Caco-2 (cell line): Measurements from ENCODE around the gene B3GALT6. TPM values are rescaled to one million over a fixed set of nuclear protein-coding genes. Genes with fewer than 3 reads are reported as not detected.

ENCODE experiments used
- BruUV-seq: library from RNA; stranded (reverse); fragments of 400-500 nt; replicated peaks from 2 replicates; lab custom pipeline; 2021; lab: Mats Ljungman, UMichigan
- CTCF ChIA-PET: fragments of 300-600 bp; sonication (Branson Sonifier 250); formaldehyde crosslinking; loops from one replicate; lab custom pipeline; 2022; ENCODE audit warnings: antibody characterized with exemption; lab: Charles Lee
- POLR2A ChIA-PET: fragments of 300-600 bp; sonication (Branson Sonifier 250); formaldehyde crosslinking; loops from one replicate; lab custom pipeline; 2022; ENCODE audit warnings: antibody characterized with exemption; lab: Charles Lee
- DNase-seq, 2 experiments: peaks; one replicate each; pipeline versions ENCODE4 v3.0.0 to v3.0.0-alpha.2; 2020 to 2022
- H3K27me3 ChIP-seq: replicated peaks from 2 replicates; pipeline ENCODE4 v1.6.0; 2011; ENCODE audit warnings: low read length; ENCODE audit not compliant: control insufficient read depth, insufficient read depth
- H3K36me3 ChIP-seq: 2 replicates; pipeline ENCODE4 v1.5.1; 2011; ENCODE audit warnings: low read length; ENCODE audit not compliant: control insufficient read depth, insufficient read depth
- H3K4me1 ChIP-seq: fragments of 250-450 bp; sonication (Bioruptor Pico); 2 replicates; pipeline ENCODE4 v1.5.1; 2020; ENCODE audit warnings: mild to moderate bottlenecking
- H3K4me3 ChIP-seq: 2 replicates; pipeline ENCODE4 v1.5.1; 2011; ENCODE audit warnings: low read depth, mild to moderate bottlenecking, control low read depth, low read length
- H3K9me3 ChIP-seq: fragments of 250-450 bp; sonication (Bioruptor Pico); 2 replicates; pipeline ENCODE4 v1.5.1; 2020; ENCODE audit warnings: mild to moderate bottlenecking, moderate library complexity
- H3K27ac Mint-ChIP-seq: one replicate; pipeline ENCODE4 v1.8.0; 2022; ENCODE audit warnings: mixed read lengths; ENCODE audit not compliant: unreplicated experiment
- H3K27me3 Mint-ChIP-seq: one replicate; pipeline ENCODE4 v1.8.0; 2022; ENCODE audit warnings: mixed read lengths; ENCODE audit not compliant: insufficient read depth, unreplicated experiment
- H3K36me3 Mint-ChIP-seq: one replicate; pipeline ENCODE4 v1.8.0; 2022; ENCODE audit warnings: mild to moderate bottlenecking, mixed read lengths; ENCODE audit not compliant: insufficient read depth, unreplicated experiment
- H3K4me1 Mint-ChIP-seq: one replicate; pipeline ENCODE4 v1.8.0; 2022; ENCODE audit warnings: low read depth, mixed read lengths; ENCODE audit not compliant: unreplicated experiment
- H3K4me3 Mint-ChIP-seq: one replicate; pipeline ENCODE4 v1.8.0; 2022; ENCODE audit warnings: mild to moderate bottlenecking, moderate library complexity, mixed read lengths; ENCODE audit not compliant: unreplicated experiment
- H3K9me3 Mint-ChIP-seq: one replicate; pipeline ENCODE4 v1.8.0; 2022; ENCODE audit warnings: mixed read lengths; ENCODE audit not compliant: unreplicated experiment
- intact Hi-C: fragments of 100-400 bp; cut with micrococcal nuclease; formaldehyde crosslinking; loops from one replicate; pipeline ENCODE4 v1.10.0; 2022; ENCODE audit not compliant: unreplicated experiment
- total RNA-seq: library from RNA; stranded (reverse); gene quantifications from 2 replicates; pipeline ENCODE4 v1.2.3, GENCODE V29; 2022
- TF ChIP-seq, protein P1 (sequence below), 2 experiments: fragments of 200-600 bp in 1 of 2; IDR thresholded peaks; 1 replicate in 1 of 2; 2 replicates in 1 of 2; pipeline versions ENCODE4 v1.5.1 to v1.8.0; 2011 to 2022; ENCODE audit warnings: antibody characterized with exemption in 1 of 2, control low read depth in 1 of 2, inconsistent platforms in 1 of 2, low read depth in 1 of 2, low read length in 1 of 2, mild to moderate bottlenecking in 1 of 2, moderate library complexity in 1 of 2; ENCODE audit not compliant: insufficient read depth in 1 of 2, severe bottlenecking in 1 of 2, unreplicated experiment in 1 of 2

B3GALT6 gene
- total RNA-seq, 1 experiment from 2014 or later: 24.8 TPM

DNA sequence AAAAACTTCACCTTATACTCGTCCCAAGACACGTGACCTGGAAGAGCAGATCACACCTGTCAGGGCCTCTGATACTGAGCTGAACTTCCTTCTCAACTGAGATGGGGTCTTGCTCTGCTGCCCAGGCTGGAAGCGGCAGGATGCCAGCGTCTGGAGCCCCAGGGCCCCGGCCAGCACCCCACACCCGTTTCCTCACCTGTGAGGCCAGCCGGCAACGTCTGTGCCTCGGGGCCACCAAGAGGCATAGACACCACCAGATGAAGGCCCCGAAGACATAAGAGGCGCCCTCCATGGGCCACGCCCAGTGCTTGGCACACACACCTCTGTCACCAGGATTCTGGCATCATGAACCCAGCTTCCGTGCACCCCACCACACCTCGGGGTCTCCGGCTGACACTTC is 8.7 kb upstream of the B3GALT6 start:
- DNase-seq: no peak
- TF ChIP-seq, protein P1, sequence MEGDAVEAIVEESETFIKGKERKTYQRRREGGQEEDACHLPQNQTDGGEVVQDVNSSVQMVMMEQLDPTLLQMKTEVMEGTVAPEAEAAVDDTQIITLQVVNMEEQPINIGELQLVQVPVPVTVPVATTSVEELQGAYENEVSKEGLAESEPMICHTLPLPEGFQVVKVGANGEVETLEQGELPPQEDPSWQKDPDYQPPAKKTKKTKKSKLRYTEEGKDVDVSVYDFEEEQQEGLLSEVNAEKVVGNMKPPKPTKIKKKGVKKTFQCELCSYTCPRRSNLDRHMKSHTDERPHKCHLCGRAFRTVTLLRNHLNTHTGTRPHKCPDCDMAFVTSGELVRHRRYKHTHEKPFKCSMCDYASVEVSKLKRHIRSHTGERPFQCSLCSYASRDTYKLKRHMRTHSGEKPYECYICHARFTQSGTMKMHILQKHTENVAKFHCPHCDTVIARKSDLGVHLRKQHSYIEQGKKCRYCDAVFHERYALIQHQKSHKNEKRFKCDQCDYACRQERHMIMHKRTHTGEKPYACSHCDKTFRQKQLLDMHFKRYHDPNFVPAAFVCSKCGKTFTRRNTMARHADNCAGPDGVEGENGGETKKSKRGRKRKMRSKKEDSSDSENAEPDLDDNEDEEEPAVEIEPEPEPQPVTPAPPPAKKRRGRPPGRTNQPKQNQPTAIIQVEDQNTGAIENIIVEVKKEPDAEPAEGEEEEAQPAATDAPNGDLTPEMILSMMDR (IDR thresholded peaks at IDR 0.05; ENCODE audit: insufficient read depth in 1 of 2, low read depth in 1 of 2, low read length in 1 of 2, severe bottlenecking in 1 of 2, unreplicated experiment in 1 of 2): no peak
- no peaks in the 10 kb centered on the region for H3K9me3 Mint-ChIP-seq
- no peak overlapping the region for H3K27ac Mint-ChIP-seq
- H3K36me3 Mint-ChIP-seq: peaks cover 46% of the 10 kb centered on the region
- intact Hi-C loops: no loop called here
- ChIA-PET CTCF (no interaction called here), POLR2A (no interaction called here)
- no peaks in the 10 kb centered on the region for H3K27me3 Mint-ChIP-seq
- BruUV-seq: no TSS peak
- H3K4me3 Mint-ChIP-seq: no peak overlapping the region
- Histone ChIP-seq H3K36me3 (peaks cover 1% of the 10 kb centered on the region; the same call in 1 of the 2 replicates), H3K4me3 (no peak overlapping the region), H3K4me1 (no peaks in the 10 kb centered on the region), H3K27me3 (no peaks in the 10 kb centered on the region), H3K9me3 (no peaks in the 10 kb centered on the region)
- H3K4me1 Mint-ChIP-seq: no peaks in the 10 kb centered on the region

DNA sequence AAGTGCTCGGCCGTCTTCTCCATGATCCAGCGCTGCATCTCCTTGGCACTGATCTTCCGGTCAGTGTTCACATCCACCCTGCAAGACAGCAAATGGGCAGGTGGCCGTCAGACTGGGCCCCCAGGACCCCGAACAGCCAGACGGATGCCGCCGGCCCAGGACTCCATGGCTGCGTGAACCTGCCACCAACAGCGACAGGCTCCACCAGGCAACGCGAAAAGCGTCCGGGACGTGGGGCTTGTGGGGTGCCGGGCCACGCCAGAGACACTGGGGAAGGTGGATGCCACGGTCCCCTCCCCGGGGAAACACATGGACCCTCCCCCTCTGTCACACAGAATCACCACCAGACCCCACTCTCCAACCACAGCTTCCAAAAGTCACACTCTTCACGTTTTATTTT is 8.1 kb upstream of the B3GALT6 start:
- Mint-ChIP-seq H3K4me1 (no peaks in the 10 kb centered on the region), H3K27me3 (no peaks in the 10 kb centered on the region), H3K4me3 (no peak overlapping the region), H3K27ac (no peak overlapping the region), H3K9me3 (no peaks in the 10 kb centered on the region), H3K36me3 (peaks cover 46% of the 10 kb centered on the region)
- H3K4me1 ChIP-seq: no peaks in the 10 kb centered on the region
- H3K9me3 ChIP-seq: no peaks in the 10 kb centered on the region
- TF ChIP-seq, protein P1 (IDR thresholded peaks at IDR 0.05; ENCODE audit: insufficient read depth in 1 of 2, low read depth in 1 of 2, low read length in 1 of 2, severe bottlenecking in 1 of 2, unreplicated experiment in 1 of 2): no peak
- BruUV-seq: no TSS peak
- ChIA-PET CTCF (no interaction called here), POLR2A (no interaction called here)
- no peaks in the 10 kb centered on the region for H3K27me3 ChIP-seq
- peaks cover 1% of the 10 kb centered on the region; the same call in 1 of the 2 replicates for H3K36me3 ChIP-seq
- H3K4me3 ChIP-seq: no peak overlapping the region
- intact Hi-C loops: no loop called here
- no peak for DNase-seq

DNA sequence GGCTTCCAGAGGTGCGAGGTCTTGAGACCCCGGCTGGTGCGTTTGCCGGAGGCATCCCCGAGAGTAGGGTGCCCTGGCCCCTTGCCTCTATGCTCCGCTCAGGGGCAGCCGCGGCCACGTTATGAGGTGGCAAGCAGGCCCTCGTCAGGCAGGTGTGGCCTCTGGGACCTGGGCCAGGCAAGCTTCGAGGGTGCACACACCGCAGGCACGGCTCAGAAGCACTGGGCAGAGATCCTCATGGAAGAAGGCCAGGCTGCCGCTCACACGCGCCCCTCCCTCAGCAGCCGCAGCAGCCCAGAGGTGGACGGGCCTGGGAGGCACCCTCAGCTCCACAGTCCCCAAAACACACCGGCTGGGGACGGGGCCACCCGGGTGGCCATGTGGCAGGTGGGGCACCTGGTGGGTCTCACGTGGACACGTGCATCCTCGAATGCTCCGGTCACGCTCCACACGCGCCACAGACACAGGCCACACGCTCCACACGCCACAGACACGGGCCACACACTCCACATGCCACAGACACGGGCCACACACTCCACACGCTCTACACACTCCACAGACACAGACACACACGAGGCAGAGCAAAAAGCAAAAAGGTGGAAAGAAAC is 6.7 kb upstream of the B3GALT6 start:
- H3K27me3 Mint-ChIP-seq: no peaks in the 10 kb centered on the region
- Histone ChIP-seq H3K27me3 (no peaks in the 10 kb centered on the region), H3K9me3 (no peaks in the 10 kb centered on the region), H3K36me3 (peaks cover 3% of the 10 kb centered on the region; the same call in 1 of the 2 replicates), H3K4me1 (no peaks in the 10 kb centered on the region), H3K4me3 (no peak overlapping the region)
- H3K27ac Mint-ChIP-seq: no peak overlapping the region
- no peak for DNase-seq
- intact Hi-C loops: no loop called here
- TF ChIP-seq, protein P1 (IDR thresholded peaks at IDR 0.05; ENCODE audit: insufficient read depth in 1 of 2, low read depth in 1 of 2, low read length in 1 of 2, severe bottlenecking in 1 of 2, unreplicated experiment in 1 of 2): no peak
- no TSS peak for BruUV-seq
- H3K9me3 Mint-ChIP-seq: no peaks in the 10 kb centered on the region
- ChIA-PET POLR2A (no interaction called here), CTCF (no interaction called here)
- H3K4me1 Mint-ChIP-seq: no peaks in the 10 kb centered on the region
- H3K36me3 Mint-ChIP-seq: peaks cover 51% of the 10 kb centered on the region
- H3K4me3 Mint-ChIP-seq: no peak overlapping the region
